SKM-1 treated with dmso at 0.1 percent for 144 hours (cell line): ENCODE results near the gene KRTAP2-4.
"Not testable (repeated sequence)": the region's sequence is repeated elsewhere in the genome, so short reads cannot be mapped to it uniquely, and the experiment has no call there.

Experiments used
- DNase-seq: peaks from one replicate; lab custom pipeline; 2025; ENCODE audit not compliant: unreplicated experiment; lab: John Stamatoyannopoulos, UW

The KRTAP2-4 gene

DNA sequence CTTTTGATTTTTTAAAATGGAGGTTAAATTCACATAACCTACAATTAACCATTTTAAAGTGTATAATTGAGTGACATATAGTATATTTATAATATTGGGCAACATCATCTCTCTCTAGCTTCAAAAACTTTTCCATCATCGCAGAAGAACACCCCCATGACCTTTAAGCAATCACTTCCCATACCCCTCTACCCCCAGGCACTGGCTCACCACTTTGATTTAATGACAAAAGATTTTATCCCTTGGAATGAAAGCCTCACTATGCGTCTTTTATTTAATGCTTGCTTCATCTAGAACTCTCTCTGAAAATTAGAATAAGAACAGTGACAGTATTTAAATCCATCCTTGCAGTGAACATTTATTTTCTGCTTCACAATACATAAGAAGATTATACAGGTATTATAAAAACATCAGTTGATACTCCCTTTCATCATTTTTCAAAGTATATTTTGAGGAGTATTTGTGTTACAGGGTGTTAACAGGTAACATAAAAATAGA is 27.8 kb downstream of the KRTAP2-4 start:
- DNase-seq: no peak

DNA sequence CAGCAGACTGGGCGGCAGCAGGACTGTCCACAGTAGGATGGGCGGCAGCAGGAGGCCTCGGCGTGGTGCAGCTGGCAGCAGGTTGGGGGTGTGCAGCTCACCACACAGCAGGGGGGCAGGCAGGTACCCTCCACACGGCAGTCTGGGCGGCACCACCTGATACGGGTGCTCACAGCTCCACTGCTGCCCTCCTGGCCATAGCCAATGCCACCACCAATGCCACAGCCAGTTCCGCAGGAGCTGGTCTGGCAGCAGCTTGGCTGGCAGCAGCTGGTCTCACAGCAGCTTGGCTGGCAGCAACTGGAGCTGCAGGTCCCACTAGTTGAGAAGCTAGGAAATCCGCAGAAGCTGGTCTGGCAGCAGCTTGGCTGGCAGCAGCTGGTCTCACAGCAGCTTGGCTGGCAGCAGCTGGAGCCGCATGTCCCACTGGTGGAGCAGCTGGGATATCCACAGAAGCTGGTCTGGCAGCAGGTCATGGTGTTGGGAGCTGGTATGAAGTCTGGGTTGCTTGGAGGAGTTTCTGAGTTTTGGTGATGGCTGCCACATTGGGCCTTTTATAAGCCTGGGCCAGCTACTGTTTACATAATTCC is 31.2 kb downstream of the KRTAP2-4 start, which contains the start of gene KRTAP1-3:
Gene KRTAP1-3 (minus strand): TSS at position 529 of the 590 bp plus-strand sequence. CDS start 53 bp downstream, at position 476.
- DNase-seq: not testable (repeated sequence)

DNA sequence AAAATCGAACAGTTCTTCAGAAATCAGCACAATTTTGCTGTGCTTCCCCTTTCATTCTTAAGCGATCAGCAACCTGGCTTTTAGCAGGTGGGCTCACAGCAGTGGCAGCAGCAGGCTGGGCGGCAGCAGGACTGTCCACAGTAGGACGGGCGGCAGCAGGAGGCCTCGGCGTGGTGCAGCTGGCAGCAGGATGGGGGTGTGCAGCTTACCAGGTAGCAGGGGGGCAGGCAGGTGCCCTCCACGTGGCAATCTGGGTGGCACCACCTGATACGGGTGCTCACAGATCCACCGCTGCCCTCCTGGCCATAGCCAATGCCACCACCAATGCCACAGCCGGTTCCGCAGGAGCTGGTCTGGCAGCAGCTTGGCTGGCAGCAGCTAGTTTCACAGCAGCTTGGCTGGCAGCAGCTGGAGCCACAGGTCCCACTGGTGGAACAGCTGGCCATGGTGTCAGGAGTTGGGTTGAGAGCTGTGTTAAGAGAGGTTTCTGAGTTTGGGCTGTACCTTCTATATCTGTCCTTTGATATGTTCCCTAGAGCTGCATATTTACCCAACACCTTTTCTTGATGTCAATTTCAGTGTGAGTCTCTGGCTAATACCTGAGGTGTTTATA is 35.9 kb downstream of the KRTAP2-4 start, which contains the start of gene KRTAP1-4:
Gene KRTAP1-4 (minus strand): TSS at position 563 of the 613 bp plus-strand sequence. CDS start 117 bp downstream, at position 446.
- no peak for DNase-seq

GRCh38 chr17:41026715-41027471 is 38.8 kb downstream of the KRTAP2-4 start, which contains the start of gene KRTAP1-5:
KRTAP1-5 (minus strand) TSS chr17:41027208; CDS start chr17:41027155, 53 bp downstream.
- no peak for DNase-seq

- no peak for DNase-seq
Observed at GRCh38 chr17:41024697-41025096, 41.0 kb downstream of the KRTAP2-4 start.

- DNase-seq: no peak
Observed at GRCh38 chr17:41020336-41020735, 45.3 kb downstream of the KRTAP2-4 start.

GRCh38 chr17:41019415-41019814 is 46.3 kb downstream of the KRTAP2-4 start:
- DNase-seq: no peak

- DNase-seq: no peak
Observed at GRCh38 chr17:41018541-41018940, 47.1 kb downstream of the KRTAP2-4 start.

DNA sequence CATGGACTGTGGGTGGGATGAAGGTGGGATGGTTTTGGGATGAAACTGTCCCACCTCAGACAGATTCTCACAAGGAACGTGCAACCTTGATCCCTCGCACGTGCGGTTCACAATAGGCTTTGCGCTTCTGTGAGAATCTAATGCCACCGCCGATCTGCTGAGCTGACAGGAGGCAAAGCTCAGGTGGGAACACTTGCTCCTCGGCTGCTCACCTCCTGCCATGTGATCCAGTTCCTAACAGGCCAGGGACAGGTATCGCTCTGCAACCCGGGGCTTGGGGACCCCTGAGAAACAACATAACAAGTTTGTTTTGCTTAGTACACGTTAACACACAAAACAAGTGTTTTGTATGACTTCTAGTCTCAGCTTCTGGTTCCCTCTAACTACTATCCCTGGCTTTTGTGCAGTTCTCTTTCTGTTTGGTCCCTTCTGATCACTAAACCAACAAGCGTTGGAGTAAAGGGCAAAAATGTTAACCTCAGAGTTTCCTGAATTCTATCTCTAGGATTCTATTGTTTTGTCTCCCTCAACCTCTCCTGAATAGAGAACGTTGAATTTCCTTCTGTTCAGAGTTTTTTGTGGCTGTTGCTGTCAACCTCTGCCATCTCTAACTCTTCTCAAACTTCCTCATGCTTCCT is 49.0 kb downstream of the KRTAP2-4 start:
- no peak for DNase-seq

- no peak for DNase-seq
Observed at GRCh38 chr17:41015454-41015853, 50.2 kb downstream of the KRTAP2-4 start.
